HG03135 (cell line): ENCODE results near the gene JCHAIN.
"Not testable (repeated sequence)": the region's sequence is repeated elsewhere in the genome, so short reads cannot be mapped to it uniquely, and the experiment has no call there.

ENCODE experiments used
- ATAC-seq: cut with Tn5 transposase; IDR thresholded peaks from one replicate; pipeline ENCODE4 v1.9.1; 2021; ENCODE audit warnings: mild to moderate bottlenecking, moderate library complexity; ENCODE audit not compliant: unreplicated experiment

Gene JCHAIN

DNA sequence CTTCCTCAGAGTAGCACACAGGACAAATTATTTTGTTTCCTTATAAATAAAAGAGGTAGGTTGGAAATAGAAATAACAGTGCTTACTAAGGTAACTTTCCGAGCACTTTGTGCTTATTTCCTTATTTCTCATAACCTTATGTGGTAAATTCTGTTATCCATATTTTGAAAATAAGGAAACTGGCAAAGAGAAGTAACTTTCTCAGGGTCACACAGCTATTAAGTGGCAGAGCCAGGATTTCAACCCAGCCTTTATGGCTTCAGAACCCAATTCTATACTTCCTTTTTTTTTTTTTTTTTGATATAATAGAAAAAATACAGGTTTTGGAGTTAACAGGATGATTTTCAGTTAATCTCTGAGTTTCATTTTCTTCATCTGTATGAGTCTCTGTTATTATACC, 25.4 kb upstream of the JCHAIN start:
- no peak for ATAC-seq

DNA sequence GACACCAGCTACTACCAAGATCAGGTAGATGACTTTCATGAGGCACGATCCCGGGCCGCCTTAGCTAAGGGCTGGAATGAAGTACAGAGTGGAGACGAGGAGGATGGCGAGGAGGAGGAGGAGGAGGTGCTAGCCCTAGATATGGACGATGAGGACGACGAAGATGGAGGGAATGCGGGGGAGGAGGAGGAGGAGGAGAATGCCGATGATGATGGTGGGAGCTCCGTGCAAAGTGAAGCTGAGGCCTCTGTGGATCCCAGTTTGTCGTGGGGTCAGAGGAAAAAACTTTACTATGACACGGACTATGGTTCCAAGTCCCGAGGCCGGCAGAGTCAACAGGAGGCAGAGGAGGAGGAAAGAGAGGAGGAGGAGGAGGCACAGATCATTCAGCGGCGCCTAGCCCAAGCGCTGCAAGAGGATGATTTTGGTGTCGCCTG, 22.5 kb upstream of the JCHAIN start:
- ATAC-seq, result no peak

GRCh38 chr4:70687821-70688794, 21.8 kb upstream of the JCHAIN start, which contains the start of gene UTP3:
Gene UTP3 (plus strand): TSS chr4:70688532. CDS start chr4:70688678, 146 bp downstream.
- peak; percentile 95 for ATAC-seq

DNA sequence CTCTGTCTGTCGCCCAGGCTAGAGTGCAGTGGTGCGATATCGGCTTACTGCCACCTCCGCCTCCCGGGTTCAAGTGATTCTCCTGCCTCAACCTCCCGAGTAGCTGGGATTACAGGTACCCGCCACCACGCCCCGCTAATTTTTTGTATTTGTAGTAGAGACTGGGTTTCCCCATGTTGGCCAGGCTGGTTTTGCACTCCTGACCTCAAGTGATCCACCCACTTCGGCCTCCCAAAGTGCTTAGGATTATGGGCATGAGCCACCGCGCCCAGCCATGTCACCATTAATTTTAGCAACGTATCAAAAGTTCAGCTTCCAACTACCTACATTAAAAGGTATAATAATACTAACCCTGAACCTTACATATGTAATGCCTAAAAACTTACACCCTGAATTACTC, 21.1 kb upstream of the JCHAIN start:
- peak; percentile 18 for ATAC-seq

GRCh38 chr4:70682142-70682541, 15.8 kb upstream of the JCHAIN start:
- not testable (repeated sequence) for ATAC-seq

- ATAC-seq, result no peak
Measured at GRCh38 chr4:70681704-70682103, 15.4 kb upstream of the JCHAIN start.

DNA sequence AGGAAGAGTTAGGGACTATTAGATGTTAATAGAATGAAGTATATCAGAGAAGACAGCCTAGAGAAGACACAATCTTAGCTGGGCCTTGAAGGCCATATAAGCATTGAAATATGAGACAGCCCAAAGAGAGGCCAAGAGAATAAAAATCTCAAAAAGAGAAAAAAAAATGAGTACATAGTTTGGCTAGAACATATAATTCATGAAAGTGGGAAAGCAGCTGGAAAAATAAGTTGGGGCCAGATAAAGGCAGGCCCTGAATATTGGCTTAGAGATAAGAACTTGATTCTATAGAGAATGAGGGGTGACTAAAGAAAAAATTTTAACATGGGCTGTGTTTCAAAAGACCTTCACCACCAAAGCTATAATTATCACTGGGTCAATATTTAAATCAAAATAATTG, 14.6 kb upstream of the JCHAIN start:
- ATAC-seq, result no peak

DNA sequence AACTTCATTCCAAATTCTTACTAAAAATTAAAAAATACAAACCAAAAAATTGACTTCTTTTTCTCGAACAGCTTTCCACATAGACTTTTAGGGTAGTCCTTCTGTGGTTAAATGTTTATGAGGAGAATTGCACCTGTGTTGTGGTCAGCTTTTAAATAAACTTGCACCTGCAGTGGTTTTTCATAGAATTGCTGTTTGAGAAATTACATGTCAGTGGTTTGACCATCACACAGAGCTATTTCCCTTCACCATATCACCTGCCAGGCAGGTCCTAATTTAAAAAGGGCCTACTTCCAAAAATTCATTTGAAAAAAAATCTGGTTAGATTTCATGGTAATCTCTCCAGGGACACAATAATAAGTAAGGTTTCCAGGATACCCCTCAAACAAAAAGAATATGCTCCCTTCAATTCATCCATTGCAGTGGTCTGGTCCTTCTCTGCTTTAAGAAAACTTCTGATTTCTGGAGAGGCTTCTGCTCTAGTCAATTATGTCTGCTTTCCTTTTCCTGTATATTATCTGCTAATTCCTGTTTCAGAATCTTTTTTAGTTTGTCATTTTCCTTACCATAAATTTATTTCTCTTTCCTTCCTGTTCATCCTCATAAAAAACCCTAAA, 12.2 kb upstream of the JCHAIN start:
- ATAC-seq, result peak; percentile 73

GRCh38 chr4:70676554-70677090, 10.3 kb upstream of the JCHAIN start:
- ATAC-seq, result no peak

- no peak for ATAC-seq
Measured at GRCh38 chr4:70674731-70675130, 8.4 kb upstream of the JCHAIN start.

GRCh38 chr4:70674191-70674590, 7.9 kb upstream of the JCHAIN start:
- no peak for ATAC-seq

- ATAC-seq, result no peak
Measured at GRCh38 chr4:70671091-70671490, 4.8 kb upstream of the JCHAIN start.

- no peak for ATAC-seq
Measured at GRCh38 chr4:70670332-70671014, 4.2 kb upstream of the JCHAIN start.

GRCh38 chr4:70667740-70668535, 1.6 kb upstream of the JCHAIN start:
- ATAC-seq, result no peak

DNA sequence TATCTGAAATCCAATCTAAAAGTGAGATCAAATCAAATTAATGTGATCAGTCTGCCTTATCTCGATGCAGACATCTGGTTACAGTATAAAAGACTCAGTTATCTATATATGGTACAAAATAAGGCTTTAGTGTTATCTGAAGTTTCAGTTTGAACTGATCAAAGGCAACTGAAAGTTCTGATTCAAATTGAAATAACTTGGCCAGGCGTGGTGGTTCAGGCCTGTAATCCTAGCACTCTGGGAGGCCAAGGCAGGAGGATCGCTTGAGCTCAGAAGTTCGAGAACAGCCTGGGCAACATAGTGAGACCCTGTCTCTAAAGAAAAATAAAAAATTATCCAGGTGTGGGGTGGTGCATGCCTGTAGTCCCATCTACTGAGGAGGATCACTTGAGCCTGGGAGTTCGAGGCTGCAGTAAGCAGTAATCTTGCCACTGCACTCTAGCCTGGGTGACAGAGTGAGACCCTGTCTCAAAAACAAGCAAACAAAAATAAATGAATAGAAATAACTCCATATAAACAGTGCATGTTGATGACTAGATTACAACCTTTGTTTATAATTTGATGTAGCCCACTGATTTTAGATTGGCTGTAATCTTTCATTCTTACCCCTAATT, 4.9 kb downstream of the JCHAIN start:
- ATAC-seq, result not testable (repeated sequence)

- no peak for ATAC-seq
Measured at GRCh38 chr4:70660106-70660505, 6.2 kb downstream of the JCHAIN start.

DNA sequence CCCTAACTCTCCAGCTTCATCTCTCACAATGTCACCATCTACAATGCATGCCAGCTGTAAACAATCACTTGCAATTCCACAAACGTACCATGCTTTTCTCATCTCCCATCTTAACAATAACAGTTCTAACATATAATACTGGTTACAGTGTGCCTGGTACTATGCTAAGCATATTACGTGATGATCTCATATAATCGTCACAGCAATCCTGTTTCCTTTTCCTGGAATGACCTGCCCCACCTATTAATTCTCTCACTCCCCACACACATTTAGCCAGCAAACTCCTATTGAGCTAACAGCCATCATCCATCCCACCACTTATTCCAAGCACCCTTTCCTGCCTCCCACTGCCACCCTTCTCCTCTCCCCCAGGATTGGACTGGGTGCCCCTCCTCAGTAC, 7.9 kb downstream of the JCHAIN start:
- no peak for ATAC-seq

DNA sequence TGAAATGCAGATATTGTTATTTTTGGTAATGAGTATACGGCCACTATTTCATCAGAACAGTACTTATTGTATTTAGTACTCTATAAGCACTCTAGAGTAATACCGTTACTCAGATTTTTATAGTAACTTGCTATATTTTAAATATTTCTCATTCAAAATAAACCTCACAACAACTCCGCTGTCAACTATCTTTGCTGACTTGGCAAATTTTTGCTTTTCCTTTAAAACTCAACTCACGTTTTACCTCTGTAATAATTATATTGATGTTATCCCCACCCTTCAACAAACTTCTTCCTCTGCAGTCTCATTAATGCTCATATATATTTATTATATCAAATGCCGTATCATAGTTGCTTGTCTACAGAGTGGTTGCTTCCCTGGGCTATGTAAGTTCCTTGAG, 9.0 kb downstream of the JCHAIN start:
- ATAC-seq, result no peak

DNA sequence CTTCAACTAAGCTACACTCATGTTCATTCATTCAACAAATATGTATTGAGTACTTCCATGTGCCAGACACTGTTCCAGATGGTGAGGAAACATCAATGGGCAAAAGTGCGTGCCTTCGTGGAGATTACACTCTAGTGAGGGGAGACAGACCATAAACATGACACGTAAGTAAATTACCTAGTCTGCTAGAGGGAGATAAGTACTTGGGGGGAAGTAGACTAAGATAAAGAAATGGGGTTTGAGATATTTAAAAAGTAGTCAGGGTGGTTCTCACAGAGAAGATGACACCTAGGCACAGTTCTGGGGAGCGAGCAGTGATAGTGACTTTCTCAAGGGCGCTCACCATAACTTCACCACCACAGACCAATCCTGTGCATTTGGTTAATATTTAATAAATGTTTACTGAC, 11.7 kb downstream of the JCHAIN start:
- no peak for ATAC-seq
